H1 (cell line): ENCODE results near the gene PNCK. TPM values are rescaled to one million over a fixed set of nuclear protein-coding genes. Genes with fewer than 3 reads are reported as not detected.
A peak's percentile ranks its signal among the peaks of the same experiment; 100 is the strongest.

Experiments used
- CTCF ChIA-PET: fragments of 300-600 bp; sonication (Branson Sonifier 250); formaldehyde crosslinking; loops from one replicate; lab custom pipeline; 2021; ENCODE audit not compliant: partially characterized antibody; lab: Charles Lee
- POLR2A ChIA-PET: fragments of 300-600 bp; sonication (Branson Sonifier 250); formaldehyde crosslinking; loops from one replicate; lab custom pipeline; 2021; ENCODE audit warnings: inconsistent platforms; ENCODE audit not compliant: partially characterized antibody; lab: Charles Lee
- DNase-seq, 2 experiments: peaks; one replicate each; pipeline versions ENCODE4 v3.0.0 to v3.0.0-alpha.2; 2010 to 2022; ENCODE audit warnings: low spot score in 2 of 2, low read depth in 1 of 2, mixed read lengths in 1 of 2
- FAIRE-seq: peaks from 2 replicates; lab custom pipeline; 2011; peaks lifted over from hg19 to GRCh38; lab: Jason Lieb, UNC
- H2AFZ ChIP-seq: 2 replicates; pipeline ENCODE4 v1.8.1; 2012; ENCODE audit warnings: low read length, inconsistent platforms
- H2AK5ac ChIP-seq: 2 replicates; pipeline ENCODE4 v1.6.1; 2013; ENCODE audit warnings: low read depth, low read length
- H2BK120ac ChIP-seq: replicated peaks from 2 replicates; pipeline ENCODE3; 2013; ENCODE audit warnings: low read depth, low read length, inconsistent platforms
- H2BK12ac ChIP-seq: 2 replicates; pipeline ENCODE4 v1.6.1; 2013; ENCODE audit warnings: low read depth, low read length
- H2BK15ac ChIP-seq: 2 replicates; pipeline ENCODE4 v1.6.1; 2013; ENCODE audit warnings: low read length
- H2BK20ac ChIP-seq: 2 replicates; pipeline ENCODE4 v1.6.1; 2013; ENCODE audit warnings: low read length
- H2BK5ac ChIP-seq: 2 replicates; pipeline ENCODE4 v1.6.1; 2013; ENCODE audit warnings: low read depth, low read length
- H3K14ac ChIP-seq: 2 replicates; pipeline ENCODE4 v1.6.1; 2013; ENCODE audit warnings: inconsistent platforms; ENCODE audit not compliant: insufficient read length
- H3K18ac ChIP-seq: 2 replicates; pipeline ENCODE4 v1.6.1; 2013; ENCODE audit warnings: low read length; ENCODE audit errors: extremely low read depth
- H3K23ac ChIP-seq: 2 replicates; pipeline ENCODE4 v1.6.1; 2013; ENCODE audit warnings: inconsistent platforms; ENCODE audit not compliant: insufficient read length
- H3K23me2 ChIP-seq: 2 replicates; pipeline ENCODE4 v1.6.1; 2013; ENCODE audit warnings: low read depth, low read length
- H3K27ac ChIP-seq: 2 replicates; pipeline ENCODE4 v1.6.1; 2011; ENCODE audit warnings: low read depth, low read length, inconsistent platforms
- H3K27me3 ChIP-seq, 4 experiments: replicated peaks in 1 of 4; 1 replicate in 1 of 4; 2 replicates in 3 of 4; pipeline versions ENCODE4 v1.6.1 to v1.8.1; 2011 to 2013; ENCODE audit warnings: low read length in 3 of 4, mild to moderate bottlenecking in 3 of 4, inconsistent platforms in 2 of 4, mixed read lengths in 2 of 4, moderate library complexity in 1 of 4; ENCODE audit not compliant: control insufficient read depth in 3 of 4, insufficient read depth in 3 of 4; ENCODE audit errors: extremely low read depth in 1 of 4
- H3K36me3 ChIP-seq, 4 experiments: 2 replicates each; pipeline versions ENCODE4 v1.6.1 to v1.8.1; 2011 to 2013; ENCODE audit warnings: mild to moderate bottlenecking in 4 of 4, low read length in 3 of 4, moderate library complexity in 2 of 4, control low read depth in 1 of 4, inconsistent platforms in 1 of 4; ENCODE audit not compliant: insufficient read depth in 4 of 4, control insufficient read depth in 2 of 4
- H3K4ac ChIP-seq: replicated peaks from 2 replicates; pipeline ENCODE3; 2013; ENCODE audit warnings: low read length, low read depth, mixed read lengths, inconsistent platforms; ENCODE audit not compliant: insufficient read length
- H3K4me1 ChIP-seq, 4 experiments: replicated peaks in 1 of 4; 1 replicate in 1 of 4; 2 replicates in 3 of 4; pipeline versions ENCODE4 v1.6.1 to v1.8.1; 2011 to 2013; ENCODE audit warnings: low read length in 3 of 4, inconsistent platforms in 2 of 4, mixed read lengths in 1 of 4; ENCODE audit not compliant: insufficient read depth in 4 of 4, control insufficient read depth in 3 of 4
- H3K4me2 ChIP-seq, 2 experiments: 2 replicates each; pipeline versions ENCODE4 v1.6.1 to v1.8.1; 2011 to 2013; ENCODE audit warnings: low read depth in 2 of 2, low read length in 2 of 2, control low read depth in 1 of 2, inconsistent platforms in 1 of 2, mild to moderate bottlenecking in 1 of 2; ENCODE audit not compliant: insufficient read depth in 1 of 2
- H3K4me3 ChIP-seq, 4 experiments: fragments of 200-600, 300-600 bp in 1 of 4; sonication (generic), shearing (Covaris generic), sonication (Bioruptor Twin) in 1 of 4; 2 replicates each; pipeline versions ENCODE4 v1.5.1 to v1.8.1; 2011 to 2016; ENCODE audit warnings: low read length in 4 of 4, low read depth in 3 of 4, control low read depth in 2 of 4, inconsistent platforms in 2 of 4, mild to moderate bottlenecking in 2 of 4, mixed read lengths in 1 of 4, moderate library complexity in 1 of 4; ENCODE audit not compliant: insufficient read depth in 2 of 4; ENCODE audit errors: extremely low read depth in 1 of 4
- H3K56ac ChIP-seq: replicated peaks from 2 replicates; pipeline ENCODE3; 2013; ENCODE audit warnings: low read depth, mild to moderate bottlenecking, mixed read lengths, low read length, inconsistent platforms; ENCODE audit not compliant: insufficient read length
- H3K79me1 ChIP-seq: 2 replicates; pipeline ENCODE4 v1.6.1; 2013; ENCODE audit warnings: low read depth, low read length, control low read depth
- H3K79me2 ChIP-seq, 2 experiments: 2 replicates each; pipeline versions ENCODE4 v1.6.1 to v1.8.1; 2012 to 2013; ENCODE audit warnings: low read length in 2 of 2, mild to moderate bottlenecking in 2 of 2, inconsistent platforms in 1 of 2; ENCODE audit not compliant: insufficient read depth in 2 of 2, control insufficient read depth in 1 of 2
- H3K9ac ChIP-seq, 4 experiments: replicated peaks in 1 of 4; 1 replicate in 1 of 4; 2 replicates in 3 of 4; pipeline versions ENCODE4 v1.6.1 to v1.8.1; 2011 to 2013; ENCODE audit warnings: low read depth in 3 of 4, low read length in 3 of 4, control low read depth in 2 of 4, mild to moderate bottlenecking in 2 of 4, moderate library complexity in 2 of 4, inconsistent platforms in 1 of 4; ENCODE audit errors: extremely low read depth in 1 of 4
- H3K9me3 ChIP-seq, 2 experiments: 2 replicates each; pipeline versions ENCODE4 v1.6.1 to v1.8.1; 2012 to 2013; ENCODE audit warnings: mild to moderate bottlenecking in 2 of 2, moderate library complexity in 2 of 2, control low read depth in 1 of 2, inconsistent platforms in 1 of 2, low read depth in 1 of 2, low read length in 1 of 2, mixed read lengths in 1 of 2; ENCODE audit not compliant: insufficient read depth in 2 of 2
- H4K20me1 ChIP-seq, 2 experiments: replicated peaks in 1 of 2; 2 replicates each; pipeline versions ENCODE3 to v1.8.1; 2011 to 2013; ENCODE audit warnings: inconsistent platforms in 2 of 2, low read length in 2 of 2, mild to moderate bottlenecking in 1 of 2; ENCODE audit not compliant: insufficient read depth in 2 of 2, control insufficient read depth in 1 of 2
- H4K5ac ChIP-seq: 2 replicates; pipeline ENCODE4 v1.6.1; 2013; ENCODE audit warnings: low read length, low read depth, mixed read lengths, inconsistent platforms; ENCODE audit not compliant: insufficient read length
- H4K8ac ChIP-seq: 2 replicates; pipeline ENCODE4 v1.8.0; 2013; ENCODE audit warnings: mild to moderate bottlenecking, moderate library complexity, low read length, inconsistent platforms; ENCODE audit not compliant: insufficient read depth; ENCODE audit errors: extremely low read depth
- H4K91ac ChIP-seq: replicated peaks from 2 replicates; pipeline ENCODE3; 2013; ENCODE audit warnings: low read length, mixed read lengths, inconsistent platforms; ENCODE audit not compliant: insufficient read length
- CBX5 ChIP-seq: fragments of 300-800, 300-1000 bp; sonication (generic); IDR thresholded peaks from 2 replicates; pipeline ENCODE4 v1.7.1; 2016; ENCODE audit warnings: antibody characterized with exemption, low read length, low read depth
- CBX8 ChIP-seq: fragments of 300-800, 300-1000 bp; sonication (generic); IDR thresholded peaks from 2 replicates; pipeline ENCODE4 v1.7.1; 2016; ENCODE audit warnings: low read depth, low read length, borderline replicate concordance
- GABPA ChIP-seq: IDR thresholded peaks from 2 replicates; pipeline ENCODE4 v1.6.1; 2011; ENCODE audit warnings: mild to moderate bottlenecking, low read length, moderate library complexity, borderline replicate concordance; ENCODE audit not compliant: insufficient read depth
- HDAC2 ChIP-seq, 2 experiments: fragments of 300-600 bp in 1 of 2; sonication (generic) in 1 of 2; IDR thresholded peaks; 2 replicates each; pipeline ENCODE4 v1.6.1; 2011 to 2012; ENCODE audit warnings: low read depth in 2 of 2, low read length in 2 of 2, mild to moderate bottlenecking in 2 of 2, moderate library complexity in 2 of 2, borderline replicate concordance in 1 of 2, inconsistent platforms in 1 of 2
- JUN ChIP-seq: IDR thresholded peaks from 2 replicates; pipeline ENCODE4 v1.6.1; 2011; ENCODE audit warnings: low read depth, mild to moderate bottlenecking, improper control_type of control experiment, low read length
- RNF2 ChIP-seq: fragments of 200-900, 300-1000 bp; sonication (generic); IDR thresholded peaks from 2 replicates; pipeline ENCODE4 v1.7.1; 2016; ENCODE audit warnings: borderline replicate concordance, low read depth, mild to moderate bottlenecking, antibody characterized with exemption, low read length; ENCODE audit not compliant: poor library complexity, severe bottlenecking; ENCODE audit errors: missing control alignments
- TEAD4 ChIP-seq: IDR thresholded peaks from 2 replicates; pipeline ENCODE4 v1.6.1; 2012; ENCODE audit warnings: low read depth, low read length, inconsistent platforms, mixed read lengths
- USF2 ChIP-seq: IDR thresholded peaks from 2 replicates; pipeline ENCODE4 v1.6.1; 2011; ENCODE audit warnings: low read length, improper control_type of control experiment
- YY1 ChIP-seq: IDR thresholded peaks from 2 replicates; pipeline ENCODE4 v1.6.1; 2011; ENCODE audit warnings: low read depth, mild to moderate bottlenecking, low read length
- WGBS, 2 experiments: shearing (Covaris generic) in 1 of 2; methylation state at CpG; one replicate each; pipeline versions ENCODE4 v1.1.6 to v1.1.7; 2013 to 2015; ENCODE audit warnings: low lambda C conversion rate in 2 of 2, mixed read lengths in 2 of 2, inconsistent platforms in 1 of 2, low coverage in 1 of 2, missing lambda C conversion rate in 1 of 2; ENCODE audit not compliant: insufficient replicate concordance in 2 of 2, insufficient coverage in 1 of 2, insufficient read length in 1 of 2; ENCODE audit errors: extremely low coverage in 1 of 2, missing lambda C conversion rate in 1 of 2; 5-methylcytosine and 5-hydroxymethylcytosine counted together
- polyA plus RNA-seq, 7 experiments: library from polyadenylated mRNA; depleted of rRNA in 3 of 7; stranded (reverse) in 5 of 7; unstranded in 2 of 7; fragments of >200 nt in 5 of 7; fragments of 200-250 nt in 2 of 7; gene quantifications; 1 replicate in 5 of 7; 2 replicates in 1 of 7; 4 replicates in 1 of 7; pipeline versions ENCODE4 v1.2.1 to v1.2.3, GENCODE V29; 2011 to 2013; ENCODE audit warnings: missing spikeins in 2 of 7, mixed read lengths in 2 of 7
- total RNA-seq: library from RNA; stranded (reverse); fragmentation: NEBNext Ultra II Directional; extraction: Animal tissue kit (Norgen Biotek cat#: 25700); gene quantifications from 2 replicates; pipeline ENCODE4 v1.2.1, GENCODE V29; 2021

The PNCK gene
- total and polyA plus RNA-seq, 2 of the 8 experiments (the other 6 are each of a cell fraction or from before 2014, with no cell fraction given), result 6.2 to 6.3 TPM

- Histone ChIP-seq H3K79me2 (no peaks in the 10 kb centered on the region), H3K23me2 (peaks cover 3% of the 10 kb centered on the region; the same call in 1 of the 2 replicates), H4K8ac (no peak overlapping the region), H2BK120ac (no peak overlapping the region), H3K4ac (no peak overlapping the region), H2BK15ac (no peak overlapping the region), H3K14ac (no peak overlapping the region), H3K18ac (no peak overlapping the region), H2BK20ac (no peak overlapping the region), H3K56ac (no peak overlapping the region), H3K9me3 (no peaks in the 10 kb centered on the region), H3K23ac (no peak overlapping the region), H3K9ac (no peak overlapping the region), H3K4me3 (peak overlapping the region in 1 of 4 experiments; percentile 48; a peak in 1 of 8 replicates), H2AFZ (no peak overlapping the region), H3K27me3 (peaks cover 55 to 57% (median 56%) of the 10 kb centered on the region in 4 experiments), H2BK12ac (no peak overlapping the region), H4K20me1 (peaks cover 0 to 10% of the 10 kb centered on the region in 2 experiments), H2AK5ac (no peak overlapping the region), H3K4me2 (peak overlapping the region; percentile 61 to 63; a peak in 2 of 4 replicates), H3K79me1 (no peaks in the 10 kb centered on the region), H3K4me1 (peaks cover 0 to 10% (median 3%) of the 10 kb centered on the region in 4 experiments; a peak in 4 of 7 replicates), H2BK5ac (no peak overlapping the region), H3K36me3 (peaks cover 0 to 4% (median 0%) of the 10 kb centered on the region in 4 experiments; a peak in 1 of 8 replicates), H4K5ac (no peak overlapping the region), H4K91ac (no peak overlapping the region), H3K27ac (no peak overlapping the region)
- 82% methylated on average over 9 of the region's 17 CpGs; no CpG with 5 or more reads in 1 of the 2 experiments for WGBS, 2 experiments
- ChIA-PET POLR2A (interaction anchor here (1.3 to 1.4 kb wide), 2 partner anchors 36 to 49 kb away, joined by 3 to 5 read pairs; no protein-coding TSS in a partner anchor), CTCF (interaction anchor here (1.0 to 28.7 kb wide), 15 partner anchors 3 to 210 kb away, joined by 3 to 408 read pairs (median 8); partner anchors contain the start of genes DUSP9 and PLXNB3)
- DNase-seq, result no peak
- FAIRE-seq, result no peak
- no peak for TF ChIP-seq JUN
- TF ChIP-seq YY1, result no peak
- TF ChIP-seq CBX5, result no peak
- TF ChIP-seq GABPA, result no peak
- TF ChIP-seq USF2, result no peak
- TF ChIP-seq TEAD4, result no peak
- no peak for TF ChIP-seq CBX8
- TF ChIP-seq HDAC2 (IDR thresholded peaks at IDR 0.05; ENCODE audit: borderline replicate concordance in 1 of 2, low read depth in 2 of 2, low read length in 2 of 2), result no peak
- no peak for TF ChIP-seq RNF2
Measured at GRCh38 chrX:153648358-153649177, 25.0 kb downstream of the PNCK start.
